Measurements from ENCODE around the gene FUS. TPM values are rescaled to one million over a fixed set of nuclear protein-coding genes. Genes with fewer than 3 reads are reported as not detected.

FUS gene
- total RNA-seq, 5 donors from 2014 or later (not counting 1 experiment from before 2014, with no cell fraction given), result 410 to 963 (median 434) TPM

GRCh38 chr16:31206776-31207175 is 26.8 kb downstream of the FUS start:
- CTCF ChIA-PET, result no interaction called here
- 89% methylated on average over 3 of the region's 6 CpGs for WGBS (ENCODE audit: insufficient coverage)
- no peak overlapping the region for H3K27ac Mint-ChIP-seq

GRCh38 chr16:31213342-31213741 is 33.4 kb downstream of the FUS start:
- DNase-seq (no peak), ATAC-seq (replicated peaks in 1 of 4) (no peak)
- Histone ChIP-seq H3K4me3 (ENCODE audit: control insufficient read depth in 1 of 2, extremely low read depth in 1 of 2, low read length in 1 of 2) (no peak overlapping the region), H3K27ac (ENCODE audit: low read length) (no peak overlapping the region), H3K27me3 (replicated peaks in 1 of 2; ENCODE audit: control insufficient read depth in 2 of 2, extremely low read depth in 1 of 2, insufficient read depth in 2 of 2, low read length in 1 of 2) (peaks cover 0 to 47% of the 10 kb centered on the region in 2 experiments), H3K36me3 (ENCODE audit: control insufficient read depth in 2 of 2, extremely low read depth in 1 of 2, insufficient read depth in 1 of 2, low read length in 1 of 2) (no peaks in the 10 kb centered on the region), H3K9me3 (no peaks in the 10 kb centered on the region), H3K4me1 (ENCODE audit: control insufficient read depth in 1 of 2, extremely low read depth in 1 of 2, insufficient read depth in 2 of 2, low read length in 2 of 2) (peaks cover 0 to 26% of the 10 kb centered on the region in 2 experiments)
- Mint-ChIP-seq H3K9me3 (no peaks in the 10 kb centered on the region), H3K36me3 (no peaks in the 10 kb centered on the region), H3K27ac (no peak overlapping the region), H3K27me3 (peaks cover 19 to 40% of the 10 kb centered on the region in 2 donors), H3K4me3 (peak overlapping the region in 1 of 3 donors; percentile 52), H3K4me1 (peaks cover 16 to 24% (median 17%) of the 10 kb centered on the region in 3 donors)
- ChIA-PET POLR2A (interaction anchor here in 1 of 2 donors (0.6 kb wide), 1 partner anchor 57 kb away, joined by 3 read pairs; no protein-coding TSS in a partner anchor), CTCF (no interaction called here)
- WGBS (ENCODE audit: insufficient coverage), result no CpG with 5 or more reads among the region's 1 CpG

More at GRCh38 chr16:31206776-31207175, 26.8 kb downstream of the FUS start:
- H3K27ac ChIP-seq (ENCODE audit: low read length), result no peak overlapping the region
- Mint-ChIP-seq H3K4me3 (no peak overlapping the region), H3K4me1 (peaks cover 10 to 15% (median 11%) of the 10 kb centered on the region in 3 donors), H3K36me3 (no peaks in the 10 kb centered on the region), H3K27me3 (no peaks in the 10 kb centered on the region), H3K9me3 (no peaks in the 10 kb centered on the region)
- H3K4me1 ChIP-seq (ENCODE audit: control insufficient read depth in 1 of 2, extremely low read depth in 1 of 2, insufficient read depth in 2 of 2, low read length in 2 of 2), result peaks cover 0 to 12% of the 10 kb centered on the region in 2 experiments
- ATAC-seq (replicated peaks in 1 of 4) (no peak), DNase-seq (no peak)
- H3K4me3 ChIP-seq (ENCODE audit: control insufficient read depth in 1 of 2, extremely low read depth in 1 of 2, low read length in 1 of 2), result no peak overlapping the region
- POLR2A ChIA-PET, result no interaction called here
- no peaks in the 10 kb centered on the region for H3K9me3 ChIP-seq
- peaks cover 0 to 8% of the 10 kb centered on the region in 2 experiments for H3K27me3 ChIP-seq (replicated peaks in 1 of 2; ENCODE audit: control insufficient read depth in 2 of 2, extremely low read depth in 1 of 2, insufficient read depth in 2 of 2, low read length in 1 of 2)
- no peaks in the 10 kb centered on the region for H3K36me3 ChIP-seq (ENCODE audit: control insufficient read depth in 2 of 2, extremely low read depth in 1 of 2, insufficient read depth in 1 of 2, low read length in 1 of 2)

DNA sequence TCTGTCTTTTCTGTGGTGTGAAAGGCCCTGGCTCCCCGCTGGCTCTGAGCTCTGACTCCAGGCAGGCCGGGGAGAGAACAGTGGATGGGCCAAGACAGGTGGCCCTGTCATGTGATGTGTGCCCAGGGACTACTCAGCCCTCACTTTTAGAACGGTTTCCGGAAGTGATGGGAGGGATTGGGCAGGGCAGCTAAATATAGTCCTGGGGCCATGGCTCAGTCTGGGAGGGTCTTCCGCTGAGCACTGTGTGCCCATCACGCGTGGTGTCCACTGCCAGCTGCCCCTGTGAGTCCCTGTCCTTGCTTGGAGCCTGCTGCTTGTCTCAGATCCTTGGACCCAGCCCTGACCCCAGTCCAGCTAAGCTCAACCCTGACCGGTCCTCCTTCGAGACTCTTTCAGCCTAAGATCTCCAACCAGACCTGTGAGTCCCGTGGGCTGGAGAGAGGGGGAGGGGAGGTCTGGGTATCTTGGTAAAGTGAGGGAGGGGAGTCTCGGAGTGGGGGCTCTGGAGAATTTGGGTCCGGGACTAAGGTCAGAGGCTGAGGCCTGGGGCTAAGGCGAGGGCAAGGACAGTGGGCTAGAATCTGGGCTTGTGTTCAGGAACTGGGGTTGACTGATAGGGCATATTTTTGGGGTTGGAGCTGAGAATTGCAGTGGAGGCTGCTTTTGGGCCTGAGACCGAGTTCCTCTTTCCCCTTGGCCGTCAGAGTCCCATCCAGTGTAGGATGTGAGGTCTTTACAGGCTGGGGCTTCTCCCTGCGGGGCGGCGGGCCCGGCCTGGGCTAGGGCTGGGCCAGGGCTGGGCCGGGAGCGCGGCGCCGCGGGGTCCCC is 34.2 kb downstream of the FUS start, which contains the start of gene TRIM72:
Gene TRIM72 (plus strand): TSS at position 243 of the 831 bp plus-strand sequence. CDS start 620 bp downstream, outside the sequence.
- H3K36me3 ChIP-seq (ENCODE audit: control insufficient read depth in 2 of 2, extremely low read depth in 1 of 2, insufficient read depth in 1 of 2, low read length in 1 of 2), result no peaks in the 10 kb centered on the region
- Mint-ChIP-seq H3K4me3 (peak within 1 kb of the TSS; percentile 41 to 74 (median 70)), H3K4me1 (peaks cover 16 to 24% (median 17%) of the 10 kb centered on the region in 3 donors), H3K36me3 (no peaks in the 10 kb centered on the region), H3K27ac (no peak within 1 kb of the TSS), H3K27me3 (peaks cover 25 to 48% of the 10 kb centered on the region in 2 donors), H3K9me3 (no peaks in the 10 kb centered on the region)
- POLR2A ChIA-PET, result interaction anchor here (0.5 to 0.7 kb wide), 2 partner anchors 418 to 660 kb away, joined by 3 to 7 read pairs; partner anchors contain the start of gene ZNF267 (in 1 of the 2)
- no peak within 1 kb of the TSS for H3K27ac ChIP-seq (ENCODE audit: low read length)
- DNase-seq (no peak), ATAC-seq (replicated peaks in 1 of 4) (no peak)
- H3K9me3 ChIP-seq, result no peaks in the 10 kb centered on the region
- CTCF ChIA-PET, result no interaction called here
- peaks cover 0 to 55% of the 10 kb centered on the region in 2 experiments for H3K27me3 ChIP-seq (replicated peaks in 1 of 2; ENCODE audit: control insufficient read depth in 2 of 2, extremely low read depth in 1 of 2, insufficient read depth in 2 of 2, low read length in 1 of 2)
- 91% methylated on average over 16 of the region's 25 CpGs for WGBS (ENCODE audit: insufficient coverage)
- peak within 1 kb of the TSS; percentile 20 to 53 for H3K4me3 ChIP-seq (ENCODE audit: control insufficient read depth in 1 of 2, extremely low read depth in 1 of 2, low read length in 1 of 2)
- H3K4me1 ChIP-seq (ENCODE audit: control insufficient read depth in 1 of 2, extremely low read depth in 1 of 2, insufficient read depth in 2 of 2, low read length in 2 of 2), result peaks cover 0 to 26% of the 10 kb centered on the region in 2 experiments

GRCh38 chr16:31214708-31215286 is 34.9 kb downstream of the FUS start:
- ATAC-seq (replicated peaks in 1 of 4) (peak; percentile 41 to 54 (median 50)), DNase-seq (peak in 6 of 35 experiments; percentile 9 to 29 (median 20))
- ChIA-PET CTCF (no interaction called here), POLR2A (interaction anchor here in 1 of 2 donors (0.5 kb wide), 1 partner anchor 659 kb away, joined by 7 read pairs; the partner anchor contains the start of gene ZNF267)
- Mint-ChIP-seq H3K27me3 (peaks cover 27 to 52% of the 10 kb centered on the region in 2 donors), H3K4me1 (peaks cover 16 to 24% (median 17%) of the 10 kb centered on the region in 3 donors), H3K4me3 (peak overlapping the region; percentile 41 to 74 (median 70)), H3K27ac (no peak overlapping the region), H3K36me3 (no peaks in the 10 kb centered on the region), H3K9me3 (no peaks in the 10 kb centered on the region)
- no peaks in the 10 kb centered on the region for H3K9me3 ChIP-seq
- 19% methylated on average over 58 of the region's 58 CpGs for WGBS (ENCODE audit: insufficient coverage)
- H3K36me3 ChIP-seq (ENCODE audit: control insufficient read depth in 2 of 2, extremely low read depth in 1 of 2, insufficient read depth in 1 of 2, low read length in 1 of 2), result no peaks in the 10 kb centered on the region
- peaks cover 0 to 61% of the 10 kb centered on the region in 2 experiments for H3K27me3 ChIP-seq (replicated peaks in 1 of 2; ENCODE audit: control insufficient read depth in 2 of 2, extremely low read depth in 1 of 2, insufficient read depth in 2 of 2, low read length in 1 of 2)
- H3K4me3 ChIP-seq (ENCODE audit: control insufficient read depth in 1 of 2, extremely low read depth in 1 of 2, low read length in 1 of 2), result peak overlapping the region; percentile 20 to 53
- peaks cover 0 to 26% of the 10 kb centered on the region in 2 experiments for H3K4me1 ChIP-seq (ENCODE audit: control insufficient read depth in 1 of 2, extremely low read depth in 1 of 2, insufficient read depth in 2 of 2, low read length in 2 of 2)
- no peak overlapping the region for H3K27ac ChIP-seq (ENCODE audit: low read length)

GRCh38 chr16:31215287-31216162 is 35.6 kb downstream of the FUS start:
- peak; percentile 39 to 69 (median 46) for ATAC-seq (replicated peaks in 1 of 4)
- 3% methylated on average over 59 of the region's 63 CpGs for WGBS (ENCODE audit: insufficient coverage)
- peaks cover 0 to 26% of the 10 kb centered on the region in 2 experiments for H3K4me1 ChIP-seq (ENCODE audit: control insufficient read depth in 1 of 2, extremely low read depth in 1 of 2, insufficient read depth in 2 of 2, low read length in 2 of 2)

More at GRCh38 chr16:31215287-31216162, 35.6 kb downstream of the FUS start:
- no peaks in the 10 kb centered on the region for H3K36me3 Mint-ChIP-seq
- H3K9me3 ChIP-seq, result no peaks in the 10 kb centered on the region
- ChIA-PET POLR2A (interaction anchor here in 1 of 2 donors (0.5 to 0.9 kb wide), 2 partner anchors 18 to 34 kb away, joined by 3 read pairs; no protein-coding TSS in a partner anchor), CTCF (interaction anchor here in 1 of 2 donors (1.1 kb wide), 1 partner anchor 15 kb away, joined by 3 read pairs; no protein-coding TSS in a partner anchor)
- H3K27ac Mint-ChIP-seq, result no peak overlapping the region
- peak overlapping the region; percentile 67 to 74 (median 70) for H3K4me3 Mint-ChIP-seq
- H3K4me1 Mint-ChIP-seq, result peaks cover 16 to 24% (median 17%) of the 10 kb centered on the region in 3 donors
- H3K27me3 Mint-ChIP-seq, result peaks cover 27 to 52% of the 10 kb centered on the region in 2 donors
- H3K27me3 ChIP-seq (replicated peaks in 1 of 2; ENCODE audit: control insufficient read depth in 2 of 2, extremely low read depth in 1 of 2, insufficient read depth in 2 of 2, low read length in 1 of 2), result peaks cover 0 to 63% of the 10 kb centered on the region in 2 experiments
- peak in 7 of 35 experiments; percentile 16 to 42 (median 18) for DNase-seq
- H3K9me3 Mint-ChIP-seq, result no peaks in the 10 kb centered on the region
- H3K27ac ChIP-seq (ENCODE audit: low read length), result no peak overlapping the region
- peak overlapping the region; percentile 20 to 53 for H3K4me3 ChIP-seq (ENCODE audit: control insufficient read depth in 1 of 2, extremely low read depth in 1 of 2, low read length in 1 of 2)
- H3K36me3 ChIP-seq (ENCODE audit: control insufficient read depth in 2 of 2, extremely low read depth in 1 of 2, insufficient read depth in 1 of 2, low read length in 1 of 2), result no peaks in the 10 kb centered on the region
